Measurements from ENCODE around the gene ZNF628. TPM values are rescaled to one million over a fixed set of nuclear protein-coding genes. Genes with fewer than 3 reads are reported as not detected.

ZNF628 gene
- total RNA-seq, 1 donor from 2014 or later = 6.0 TPM

GRCh38 chr19:55529636-55530234, 53.3 kb downstream of the ZNF628 start:
- DNase-seq (ENCODE audit: low read depth) = no peak

- no peak for DNase-seq (ENCODE audit: low read depth)
These were observed 54.6 kb downstream of the ZNF628 start for GRCh38 chr19:55530996-55531395.

Other genes starting within 250 kb of the ZNF628 start
- 0.94 TPM in 1 of 2 replicates, not detected in the other for gene TMEM86B, start 247.9 kb upstream of the ZNF628 start, total RNA-seq
- 22.1 and 74.3 TPM in 2 replicates for gene PPP6R1, start 217.6 kb upstream of the ZNF628 start, total RNA-seq
- 38.6 and 46.9 TPM in 2 replicates for gene HSPBP1, start 196.5 kb upstream of the ZNF628 start, total RNA-seq
- 0.52 and 4.5 TPM in 2 replicates for gene BRSK1, start 192.6 kb upstream of the ZNF628 start, total RNA-seq
- gene TMEM150B, start 151.3 kb upstream of the ZNF628 start, total RNA-seq = not detected in 2 replicates
- gene KMT5C, start 136.7 kb upstream of the ZNF628 start, total RNA-seq = 4.9 and 10.4 TPM in 2 replicates
- gene COX6B2, start 121.9 kb upstream of the ZNF628 start, total RNA-seq = 0.25 TPM in 1 of 2 replicates, not detected in the other
- not detected in 2 replicates for gene GARIN5B, start 113.4 kb upstream of the ZNF628 start, total RNA-seq
- gene IL11, start 106.2 kb upstream of the ZNF628 start, total RNA-seq = 3.7 and 38.4 TPM in 2 replicates
- not detected in 2 replicates for gene TMEM190, start 99.8 kb upstream of the ZNF628 start, total RNA-seq
- gene TMEM238, start 92.3 kb upstream of the ZNF628 start, total RNA-seq = 3.4 and 13.7 TPM in 2 replicates
- gene RPL28, start 90.7 kb upstream of the ZNF628 start, total RNA-seq = 177 and 303 TPM in 2 replicates
- 13.6 and 45.3 TPM in 2 replicates for gene UBE2S, start 68.8 kb upstream of the ZNF628 start, total RNA-seq
- gene SHISA7, start 33.3 kb upstream of the ZNF628 start, total RNA-seq = not detected in 2 replicates
- 64.3 and 69.8 TPM in 2 replicates for gene ISOC2, start 15.0 kb upstream of the ZNF628 start, total RNA-seq
- gene C19orf85, start 11.9 kb upstream of the ZNF628 start, total RNA-seq = not detected in 2 replicates
- gene NAT14, start 8.6 kb downstream of the ZNF628 start, total RNA-seq = 21.2 and 39.4 TPM in 2 replicates
- gene SSC5D, start 11.8 kb downstream of the ZNF628 start, total RNA-seq = 5.0 and 69.4 TPM in 2 replicates
- gene SBK2, start 60.5 kb downstream of the ZNF628 start, total RNA-seq = 2.1 TPM in 1 of 2 replicates, not detected in the other
- not detected in 2 replicates for gene SBK3, start 68.9 kb downstream of the ZNF628 start, total RNA-seq
- gene ZNF579, start 104.2 kb downstream of the ZNF628 start, total RNA-seq = 3.1 and 12.4 TPM in 2 replicates
- 4.2 and 7.4 TPM in 2 replicates for gene FIZ1, start 122.9 kb downstream of the ZNF628 start, total RNA-seq
- 8.3 and 9.3 TPM in 2 replicates for gene ZNF524, start 123.7 kb downstream of the ZNF628 start, total RNA-seq
- gene ZNF865, start 129.0 kb downstream of the ZNF628 start, total RNA-seq = 1.0 and 5.8 TPM in 2 replicates
- gene ZNF784, start 147.9 kb downstream of the ZNF628 start, total RNA-seq = 3.5 and 7.0 TPM in 2 replicates
- 0.52 and 5.8 TPM in 2 replicates for gene ZNF580, start 164.4 kb downstream of the ZNF628 start, total RNA-seq
- gene ZNF581, start 167.0 kb downstream of the ZNF628 start, total RNA-seq = 17.3 and 22.1 TPM in 2 replicates
- gene CCDC106, start 171.6 kb downstream of the ZNF628 start, total RNA-seq = 3.0 and 13.4 TPM in 2 replicates
- 69.6 and 140 TPM in 2 replicates for gene U2AF2, start 178.4 kb downstream of the ZNF628 start, total RNA-seq
- gene EPN1, start 198.6 kb downstream of the ZNF628 start, total RNA-seq = 42.4 and 248 TPM in 2 replicates